ENCODE data around the gene LRRC2.
"Not testable (repeated sequence)": the region's sequence is repeated elsewhere in the genome, so short reads cannot be mapped to it uniquely, and the experiment has no call there.

Gene LRRC2

GRCh38 chr3:46540550-46540949 is 25.6 kb downstream of the LRRC2 start:
- H3K27me3 ChIP-seq (replicated peaks in 2 of 5; ENCODE audit: control insufficient read depth in 4 of 5, insufficient read depth in 5 of 5, low read length in 4 of 5) = no peaks in the 10 kb centered on the region
- no peaks in the 10 kb centered on the region for H3K36me3 ChIP-seq (ENCODE audit: control insufficient read depth in 4 of 4, insufficient read depth in 4 of 4, low read length in 3 of 4)
- 92% methylated on average over 3 of the region's 4 CpGs for WGBS (ENCODE audit: insufficient coverage)
- peaks cover 17 to 43% (median 35%) of the 10 kb centered on the region in 4 experiments for H3K4me1 ChIP-seq (ENCODE audit: control extremely low read depth in 1 of 4, control insufficient read depth in 4 of 4, insufficient read depth in 4 of 4, low read length in 3 of 4)
- H3K27ac ChIP-seq (ENCODE audit: insufficient read depth in 1 of 2, low read depth in 1 of 2, low read length in 2 of 2, poor library complexity in 1 of 2, severe bottlenecking in 2 of 2) = no peak overlapping the region
- CTCF ChIA-PET = interaction anchor here (0.6 to 3.8 kb wide), 5 partner anchors 18 to 798 kb away, joined by 3 to 26 read pairs (median 4); no protein-coding TSS in a partner anchor
- H3K4me3 ChIP-seq (ENCODE audit: control insufficient read depth in 1 of 7, extremely low read depth in 1 of 7, insufficient read depth in 4 of 7, low read depth in 2 of 7, low read length in 6 of 7) = no peak overlapping the region
- no peak for DNase-seq
- H3K9me3 ChIP-seq (ENCODE audit: control extremely low read depth in 1 of 5, control insufficient read depth in 4 of 5, insufficient read depth in 2 of 5, low read depth in 1 of 5, low read length in 4 of 5) = no peaks in the 10 kb centered on the region
- POLR2A ChIA-PET = interaction anchor here (1.0 kb wide), 1 partner anchor 9 kb away, joined by 4 read pairs; no protein-coding TSS in a partner anchor

GRCh38 chr3:46539443-46540005 is 26.6 kb downstream of the LRRC2 start:
- ChIA-PET POLR2A (interaction anchor here (1.1 to 2.0 kb wide), 3 partner anchors 10 to 50 kb away, joined by 3 to 8 read pairs (median 7); no protein-coding TSS in a partner anchor), CTCF (interaction anchor here (1.0 to 3.8 kb wide), 10 partner anchors 10 to 50 kb away, joined by 3 to 26 read pairs (median 9); partner anchors contain the start of gene RTP3)
- Histone ChIP-seq H3K9me3 (ENCODE audit: control extremely low read depth in 1 of 5, control insufficient read depth in 4 of 5, insufficient read depth in 2 of 5, low read depth in 1 of 5, low read length in 4 of 5) (no peaks in the 10 kb centered on the region), H3K27me3 (replicated peaks in 2 of 5; ENCODE audit: control insufficient read depth in 4 of 5, insufficient read depth in 5 of 5, low read length in 4 of 5) (no peaks in the 10 kb centered on the region), H3K27ac (ENCODE audit: insufficient read depth in 1 of 2, low read depth in 1 of 2, low read length in 2 of 2, poor library complexity in 1 of 2, severe bottlenecking in 2 of 2) (peak overlapping the region; percentile 19 to 65), H3K4me1 (ENCODE audit: control extremely low read depth in 1 of 4, control insufficient read depth in 4 of 4, insufficient read depth in 4 of 4, low read length in 3 of 4) (peaks cover 17 to 43% (median 35%) of the 10 kb centered on the region in 4 experiments), H3K4me3 (ENCODE audit: control insufficient read depth in 1 of 7, extremely low read depth in 1 of 7, insufficient read depth in 4 of 7, low read depth in 2 of 7, low read length in 6 of 7) (peak overlapping the region in 5 of 7 experiments; percentile 29 to 70 (median 51)), H3K36me3 (ENCODE audit: control insufficient read depth in 4 of 4, insufficient read depth in 4 of 4, low read length in 3 of 4) (no peaks in the 10 kb centered on the region)
- no peak for DNase-seq
- WGBS (ENCODE audit: insufficient coverage) = 92% methylated on average over 8 of the region's 9 CpGs

GRCh38 chr3:46538803-46539442 is 27.2 kb downstream of the LRRC2 start:
- 0% methylated on average over 6 of the region's 14 CpGs for WGBS (ENCODE audit: insufficient coverage)
- ChIA-PET POLR2A (interaction anchor here (1.1 to 2.0 kb wide), 4 partner anchors 11 to 50 kb away, joined by 3 to 8 read pairs (median 6); no protein-coding TSS in a partner anchor), CTCF (interaction anchor here (1.0 to 3.8 kb wide), 10 partner anchors 11 to 53 kb away, joined by 3 to 26 read pairs (median 10); partner anchors contain the start of gene RTP3)
- Histone ChIP-seq H3K36me3 (ENCODE audit: control insufficient read depth in 4 of 4, insufficient read depth in 4 of 4, low read length in 3 of 4) (no peaks in the 10 kb centered on the region), H3K4me3 (ENCODE audit: control insufficient read depth in 1 of 7, extremely low read depth in 1 of 7, insufficient read depth in 4 of 7, low read depth in 2 of 7, low read length in 6 of 7) (peak overlapping the region in 6 of 7 experiments; percentile 29 to 70 (median 42)), H3K4me1 (ENCODE audit: control extremely low read depth in 1 of 4, control insufficient read depth in 4 of 4, insufficient read depth in 4 of 4, low read length in 3 of 4) (peaks cover 17 to 43% (median 35%) of the 10 kb centered on the region in 4 experiments), H3K9me3 (ENCODE audit: control extremely low read depth in 1 of 5, control insufficient read depth in 4 of 5, insufficient read depth in 2 of 5, low read depth in 1 of 5, low read length in 4 of 5) (no peaks in the 10 kb centered on the region), H3K27ac (ENCODE audit: insufficient read depth in 1 of 2, low read depth in 1 of 2, low read length in 2 of 2, poor library complexity in 1 of 2, severe bottlenecking in 2 of 2) (peak overlapping the region; percentile 19 to 65), H3K27me3 (replicated peaks in 2 of 5; ENCODE audit: control insufficient read depth in 4 of 5, insufficient read depth in 5 of 5, low read length in 4 of 5) (no peaks in the 10 kb centered on the region)
- peak; percentile 79 to 95 (median 91) for DNase-seq

- peak overlapping the region in 5 of 7 experiments; percentile 29 to 70 (median 51) for H3K4me3 ChIP-seq (ENCODE audit: control insufficient read depth in 1 of 7, extremely low read depth in 1 of 7, insufficient read depth in 4 of 7, low read depth in 2 of 7, low read length in 6 of 7)
- not testable (repeated sequence) for DNase-seq
Observed at GRCh38 chr3:46538425-46538802, 27.7 kb downstream of the LRRC2 start.

GRCh38 chr3:46537779-46538178 is 28.3 kb downstream of the LRRC2 start:
- ChIA-PET POLR2A (interaction anchor here (0.6 to 2.0 kb wide), 5 partner anchors 18 to 848 kb away, joined by 3 to 8 read pairs (median 6); partner anchors contain the start of gene SACM1L), CTCF (interaction anchor here (1.5 to 3.8 kb wide), 8 partner anchors 10 to 52 kb away, joined by 4 to 26 read pairs (median 13); partner anchors contain the start of gene RTP3)
- WGBS (ENCODE audit: insufficient coverage) = 96% methylated on average over 5 of the region's 5 CpGs
- no peak for DNase-seq
- H3K36me3 ChIP-seq (ENCODE audit: control insufficient read depth in 4 of 4, insufficient read depth in 4 of 4, low read length in 3 of 4) = no peaks in the 10 kb centered on the region
- H3K4me3 ChIP-seq (ENCODE audit: control insufficient read depth in 1 of 7, extremely low read depth in 1 of 7, insufficient read depth in 4 of 7, low read depth in 2 of 7, low read length in 6 of 7) = no peak overlapping the region
- H3K27ac ChIP-seq (ENCODE audit: insufficient read depth in 1 of 2, low read depth in 1 of 2, low read length in 2 of 2, poor library complexity in 1 of 2, severe bottlenecking in 2 of 2) = no peak overlapping the region
- peaks cover 17 to 40% (median 34%) of the 10 kb centered on the region in 4 experiments for H3K4me1 ChIP-seq (ENCODE audit: control extremely low read depth in 1 of 4, control insufficient read depth in 4 of 4, insufficient read depth in 4 of 4, low read length in 3 of 4)
- no peaks in the 10 kb centered on the region for H3K27me3 ChIP-seq (replicated peaks in 2 of 5; ENCODE audit: control insufficient read depth in 4 of 5, insufficient read depth in 5 of 5, low read length in 4 of 5)
- no peaks in the 10 kb centered on the region for H3K9me3 ChIP-seq (ENCODE audit: control extremely low read depth in 1 of 5, control insufficient read depth in 4 of 5, insufficient read depth in 2 of 5, low read depth in 1 of 5, low read length in 4 of 5)

More at GRCh38 chr3:46538425-46538802, 27.7 kb downstream of the LRRC2 start:
- POLR2A ChIA-PET = interaction anchor here (1.1 to 2.0 kb wide), 4 partner anchors 11 to 49 kb away, joined by 3 to 8 read pairs (median 6); no protein-coding TSS in a partner anchor
- H3K36me3 ChIP-seq (ENCODE audit: control insufficient read depth in 4 of 4, insufficient read depth in 4 of 4, low read length in 3 of 4); H3K9me3 ChIP-seq (ENCODE audit: control extremely low read depth in 1 of 5, control insufficient read depth in 4 of 5, insufficient read depth in 2 of 5, low read depth in 1 of 5, low read length in 4 of 5); H3K27me3 ChIP-seq (replicated peaks in 2 of 5; ENCODE audit: control insufficient read depth in 4 of 5, insufficient read depth in 5 of 5, low read length in 4 of 5): not testable (repeated sequence)
- WGBS (ENCODE audit: insufficient coverage) = no CpG with 5 or more reads among the region's 5 CpGs
- CTCF ChIA-PET = interaction anchor here (1.0 to 3.8 kb wide), 12 partner anchors 11 to 53 kb away, joined by 3 to 26 read pairs (median 10); partner anchors contain the start of gene RTP3
- Histone ChIP-seq H3K27ac (ENCODE audit: insufficient read depth in 1 of 2, low read depth in 1 of 2, low read length in 2 of 2, poor library complexity in 1 of 2, severe bottlenecking in 2 of 2) (peak overlapping the region in 1 of 2 experiments; percentile 65), H3K4me1 (ENCODE audit: control extremely low read depth in 1 of 4, control insufficient read depth in 4 of 4, insufficient read depth in 4 of 4, low read length in 3 of 4) (peaks cover 17 to 43% (median 35%) of the 10 kb centered on the region in 4 experiments)

- Histone ChIP-seq H3K27ac (ENCODE audit: insufficient read depth in 1 of 2, low read depth in 1 of 2, low read length in 2 of 2, poor library complexity in 1 of 2, severe bottlenecking in 2 of 2) (no peak overlapping the region), H3K36me3 (ENCODE audit: control insufficient read depth in 4 of 4, insufficient read depth in 4 of 4, low read length in 3 of 4) (no peaks in the 10 kb centered on the region), H3K27me3 (replicated peaks in 2 of 5; ENCODE audit: control insufficient read depth in 4 of 5, insufficient read depth in 5 of 5, low read length in 4 of 5) (no peaks in the 10 kb centered on the region), H3K4me3 (ENCODE audit: control insufficient read depth in 1 of 7, extremely low read depth in 1 of 7, insufficient read depth in 4 of 7, low read depth in 2 of 7, low read length in 6 of 7) (no peak overlapping the region), H3K9me3 (ENCODE audit: control extremely low read depth in 1 of 5, control insufficient read depth in 4 of 5, insufficient read depth in 2 of 5, low read depth in 1 of 5, low read length in 4 of 5) (no peaks in the 10 kb centered on the region), H3K4me1 (ENCODE audit: control extremely low read depth in 1 of 4, control insufficient read depth in 4 of 4, insufficient read depth in 4 of 4, low read length in 3 of 4) (peaks cover 17 to 36% (median 31%) of the 10 kb centered on the region in 4 experiments)
- POLR2A ChIA-PET = interaction anchor here (0.7 to 2.0 kb wide), 2 partner anchors 17 to 36 kb away, joined by 3 to 6 read pairs; no protein-coding TSS in a partner anchor
- no peak for DNase-seq
- CTCF ChIA-PET = interaction anchor here (1.5 to 3.8 kb wide), 7 partner anchors 12 to 52 kb away, joined by 4 to 26 read pairs (median 14); partner anchors contain the start of gene RTP3
- 100% methylated on average over 1 of the region's 1 CpG for WGBS (ENCODE audit: insufficient coverage)
Observed at GRCh38 chr3:46537316-46537715, 28.8 kb downstream of the LRRC2 start.

All from common myeloid progenitor, CD34-positive (primary cell).